Hepatic stellate cell (primary cell): ENCODE measurements around the gene F8.
A peak's percentile ranks its signal among the peaks of the same experiment; 100 is the strongest.
"Not testable (repeated sequence)": the region's sequence is repeated elsewhere in the genome, so short reads cannot be mapped to it uniquely, and the experiment has no call there.

ENCODE experiments used
- DNase-seq: peaks from one replicate; pipeline ENCODE4 v3.0.0; 2011; ENCODE audit warnings: low spot score

F8 gene

GRCh38 chrX:154885057-154885456, 137.5 kb downstream of the F8 start:
- DNase-seq, result not testable (repeated sequence)

DNA sequence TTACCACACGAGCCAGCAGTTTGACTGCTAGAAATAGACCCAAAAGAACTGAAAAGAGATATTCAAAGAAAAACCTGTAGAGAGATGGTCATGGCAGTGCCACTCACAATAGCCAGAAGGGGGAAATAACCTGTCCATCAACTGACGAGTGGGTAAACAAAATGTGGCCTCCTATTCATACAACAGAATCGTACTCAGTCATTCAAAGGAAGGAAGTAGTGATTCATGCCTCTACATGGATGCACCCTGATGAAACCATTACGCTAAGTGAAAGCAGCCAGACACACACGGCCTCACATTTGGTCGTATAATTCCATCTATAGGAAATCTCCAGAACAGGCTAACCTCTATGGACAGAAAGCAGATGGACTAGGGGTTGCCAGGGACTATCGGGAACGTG, 138.5 kb downstream of the F8 start:
- not testable (repeated sequence) for DNase-seq

DNA sequence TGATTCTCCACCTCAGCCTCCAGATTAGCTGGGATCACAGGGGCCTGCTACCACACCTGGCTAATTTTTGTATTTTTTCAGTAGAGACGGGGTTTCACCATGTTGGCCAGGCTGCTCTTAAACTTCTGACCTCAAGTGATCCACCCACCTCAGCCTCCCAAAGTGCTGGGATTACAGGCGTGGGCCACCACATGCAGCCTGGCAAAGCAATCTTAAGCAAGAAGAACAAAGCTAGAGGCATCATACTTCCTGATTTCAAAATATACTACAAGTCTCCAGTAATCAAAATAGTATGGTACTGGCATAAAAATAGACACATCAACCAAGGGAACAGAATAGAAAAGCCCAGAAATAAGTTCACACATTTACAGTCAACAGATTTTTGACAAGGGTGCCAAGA, 149.2 kb downstream of the F8 start:
- DNase-seq, result no peak

GRCh38 chrX:154868522-154868921, 154.0 kb downstream of the F8 start:
- not testable (repeated sequence) for DNase-seq

DNA sequence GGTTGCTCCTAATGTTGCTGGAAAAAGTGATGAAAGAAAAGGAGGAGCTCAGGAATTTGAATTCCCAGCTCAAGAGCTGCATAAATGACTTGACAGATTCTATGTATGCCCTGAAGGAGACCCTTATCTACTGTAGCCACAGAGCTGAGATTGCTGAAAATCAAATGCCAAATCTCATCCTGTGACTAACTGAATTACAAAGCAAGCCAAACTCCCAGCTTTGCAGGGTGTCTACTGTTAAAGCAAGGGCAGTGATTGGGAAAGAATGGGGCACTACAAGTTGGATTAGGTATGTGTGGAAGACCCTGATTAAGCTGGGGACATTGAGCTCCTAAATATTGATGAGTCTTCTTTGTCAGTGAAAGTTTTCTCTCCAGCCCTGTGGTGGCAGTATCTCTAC, 167.3 kb downstream of the F8 start:
- DNase-seq, result no peak

GRCh38 chrX:154850957-154851611, 171.4 kb downstream of the F8 start:
- no peak for DNase-seq

DNA sequence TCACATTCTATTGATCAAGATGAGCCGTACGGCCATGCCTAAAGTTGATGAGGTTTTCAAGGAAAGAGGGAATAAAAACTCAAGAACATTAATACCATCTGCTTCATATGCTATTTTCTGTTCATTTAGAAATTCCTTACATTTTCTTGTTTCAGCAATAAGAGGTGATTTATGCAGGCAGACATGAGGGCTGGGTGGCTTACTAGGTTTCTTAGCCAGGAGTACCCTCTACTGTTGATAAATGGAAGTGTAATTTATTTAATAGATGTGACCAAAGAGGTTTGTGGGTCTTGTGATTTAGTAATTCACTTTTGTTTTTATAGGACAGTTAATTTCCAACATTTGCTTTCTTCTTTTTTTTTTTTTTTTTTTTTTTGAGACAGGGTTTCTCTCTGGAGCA, 181.7 kb downstream of the F8 start:
- DNase-seq, result peak; percentile 39

- DNase-seq, result no peak
Observed at GRCh38 chrX:154836163-154836562, 186.4 kb downstream of the F8 start.

DNA sequence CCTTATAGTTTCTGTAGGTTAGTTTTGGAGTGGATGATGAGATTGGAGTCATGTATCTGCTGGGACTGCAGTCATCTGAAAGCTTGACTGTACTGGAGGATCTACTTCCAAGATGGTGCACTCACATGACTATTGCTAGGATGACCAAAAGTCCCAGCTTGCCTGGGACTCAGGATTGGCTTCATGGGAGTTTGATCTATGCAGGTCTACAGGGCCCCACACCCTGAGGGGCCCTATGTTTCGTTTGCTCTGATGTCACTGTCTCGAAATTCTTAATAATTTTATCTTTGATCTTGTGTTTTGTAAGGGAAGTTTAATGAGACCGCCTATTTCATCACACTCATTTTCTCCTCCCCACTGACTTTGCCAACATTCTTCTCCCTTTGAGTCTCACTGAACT, 188.0 kb downstream of the F8 start, which contains the start of gene SMIM9:
Gene SMIM9 (minus strand): TSS at position 101 of the 400 bp plus-strand sequence. CDS start 3,806 bp downstream, outside the sequence.
- DNase-seq, result no peak

- no peak for DNase-seq
Observed at GRCh38 chrX:154833746-154834274, 188.7 kb downstream of the F8 start.

- no peak for DNase-seq
Observed at GRCh38 chrX:154829926-154830442, 192.5 kb downstream of the F8 start.

GRCh38 chrX:154829134-154829533, 193.4 kb downstream of the F8 start:
- DNase-seq, result no peak

DNA sequence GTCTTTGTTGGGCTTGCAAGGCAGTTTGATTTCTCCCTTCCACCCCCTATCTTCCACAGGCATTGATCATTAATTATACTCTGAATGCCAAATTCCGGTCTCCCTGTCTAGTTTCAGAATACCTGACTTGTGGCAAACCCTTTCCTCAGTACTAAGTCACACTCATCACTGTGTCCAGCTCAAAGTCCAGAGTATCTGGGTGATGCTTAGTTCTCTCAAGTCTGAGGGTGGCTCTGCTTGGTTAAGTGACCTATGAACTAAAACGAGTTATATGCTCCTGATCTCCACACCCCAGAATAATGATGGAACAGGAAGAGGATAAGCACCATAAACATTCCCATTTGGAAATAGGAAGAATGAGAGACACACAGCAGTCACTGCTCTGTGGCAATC, 194.5 kb downstream of the F8 start:
- DNase-seq, result no peak

GRCh38 chrX:154827194-154828015, 195.1 kb downstream of the F8 start:
- no peak for DNase-seq

DNA sequence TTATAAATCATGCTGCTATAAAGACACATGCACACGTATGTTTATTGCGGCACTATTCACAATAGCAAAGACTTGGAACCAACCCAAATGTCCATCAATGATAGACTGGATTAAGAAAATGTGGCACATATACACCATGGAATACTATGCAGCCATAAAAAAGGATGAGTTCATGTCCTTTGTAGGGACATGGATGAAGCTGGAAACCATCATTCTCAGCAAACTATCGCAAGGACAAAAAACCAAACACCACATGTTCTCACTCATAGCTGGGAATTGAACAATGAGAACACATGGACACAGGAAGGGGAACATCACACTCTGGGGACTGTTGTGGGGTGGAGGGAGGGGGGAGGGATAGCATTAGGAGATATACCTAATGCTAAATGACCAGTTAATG, 196.9 kb downstream of the F8 start:
- not testable (repeated sequence) for DNase-seq

DNA sequence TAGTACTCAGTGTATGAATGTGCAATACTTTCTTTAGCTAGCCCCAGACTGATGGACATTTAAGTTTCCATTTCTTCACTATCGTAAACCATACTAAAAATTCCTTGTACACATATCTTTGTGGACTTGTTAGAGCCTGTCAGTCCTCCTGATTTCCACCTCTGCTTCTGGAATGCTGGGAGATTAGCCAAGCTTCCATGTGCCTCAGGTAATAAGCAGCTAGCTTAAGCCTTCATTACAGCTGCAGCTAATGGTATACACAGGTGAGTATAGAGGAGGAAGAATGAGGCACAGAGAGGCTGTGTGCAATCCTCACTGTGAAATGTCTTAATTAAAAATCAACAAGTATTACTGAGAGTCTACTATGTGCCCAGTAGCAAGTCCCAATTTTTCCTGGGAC, 197.9 kb downstream of the F8 start:
- no peak for DNase-seq

DNA sequence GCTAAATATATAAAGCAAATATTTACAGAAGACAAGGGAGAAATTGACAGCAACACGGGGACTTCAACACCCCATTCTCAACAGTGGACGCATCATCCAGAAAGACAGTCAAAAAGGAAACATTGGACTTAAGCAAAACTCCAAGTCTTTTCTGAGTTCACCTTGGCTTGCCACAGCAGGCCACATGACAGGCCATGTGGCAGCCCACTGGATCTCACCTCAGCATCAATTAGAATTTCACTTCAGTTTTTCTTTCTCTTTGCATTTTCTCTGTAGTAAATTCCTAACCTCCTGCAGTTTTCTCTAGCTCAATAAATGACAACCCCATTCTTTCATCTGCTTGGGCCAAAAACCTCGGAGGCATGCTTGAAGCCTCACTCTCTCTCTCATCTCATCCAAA, 200.5 kb downstream of the F8 start:
- DNase-seq, result no peak

DNA sequence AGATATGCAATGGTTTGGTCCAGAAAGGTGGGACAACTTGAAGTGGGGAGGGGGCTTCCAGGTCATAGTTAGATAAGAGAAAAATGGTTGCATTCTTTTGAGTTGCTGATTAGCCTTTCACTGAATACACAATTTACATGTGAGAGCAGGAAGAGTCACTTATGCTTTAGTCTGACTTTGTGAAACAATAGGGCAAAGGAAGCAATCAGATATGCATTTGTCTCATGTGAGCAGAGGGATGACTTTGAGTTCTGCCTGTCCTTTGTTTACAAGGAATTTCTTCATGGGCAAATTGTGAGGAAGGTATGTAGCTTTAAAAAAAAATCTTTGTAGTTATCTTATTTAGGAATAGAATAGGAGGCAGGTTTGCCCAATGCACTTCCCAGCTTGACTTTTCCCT, 201.0 kb downstream of the F8 start:
- DNase-seq, result no peak

DNA sequence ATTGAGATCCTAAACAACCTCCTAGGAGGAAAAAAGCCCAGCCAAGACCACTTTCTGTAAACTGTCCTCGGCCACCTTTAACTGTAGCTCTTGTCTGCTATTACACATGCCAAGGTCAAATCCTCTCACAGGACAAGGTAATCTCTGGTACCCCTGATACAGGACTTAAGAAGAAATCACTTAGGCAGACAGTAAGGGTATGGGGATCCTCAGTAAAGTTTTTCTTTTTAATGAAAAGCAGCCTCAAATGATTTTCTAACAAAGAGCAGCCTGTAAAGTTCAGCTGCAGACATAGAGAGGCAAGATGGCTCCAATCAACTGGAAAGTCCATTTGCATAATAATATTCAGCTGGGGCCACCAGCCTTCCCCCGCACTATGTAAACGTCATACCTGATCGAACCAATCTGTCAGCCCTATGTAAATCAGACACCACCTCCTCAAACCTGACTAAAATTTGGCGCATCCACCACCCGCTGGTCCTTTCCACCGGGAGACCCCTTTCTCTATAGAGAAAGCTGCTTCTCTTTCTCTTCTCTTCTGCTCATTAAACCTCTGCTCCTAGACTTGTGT, 202.7 kb downstream of the F8 start:
- DNase-seq, result no peak

GRCh38 chrX:154818916-154819770, 203.4 kb downstream of the F8 start:
- DNase-seq, result no peak

DNA sequence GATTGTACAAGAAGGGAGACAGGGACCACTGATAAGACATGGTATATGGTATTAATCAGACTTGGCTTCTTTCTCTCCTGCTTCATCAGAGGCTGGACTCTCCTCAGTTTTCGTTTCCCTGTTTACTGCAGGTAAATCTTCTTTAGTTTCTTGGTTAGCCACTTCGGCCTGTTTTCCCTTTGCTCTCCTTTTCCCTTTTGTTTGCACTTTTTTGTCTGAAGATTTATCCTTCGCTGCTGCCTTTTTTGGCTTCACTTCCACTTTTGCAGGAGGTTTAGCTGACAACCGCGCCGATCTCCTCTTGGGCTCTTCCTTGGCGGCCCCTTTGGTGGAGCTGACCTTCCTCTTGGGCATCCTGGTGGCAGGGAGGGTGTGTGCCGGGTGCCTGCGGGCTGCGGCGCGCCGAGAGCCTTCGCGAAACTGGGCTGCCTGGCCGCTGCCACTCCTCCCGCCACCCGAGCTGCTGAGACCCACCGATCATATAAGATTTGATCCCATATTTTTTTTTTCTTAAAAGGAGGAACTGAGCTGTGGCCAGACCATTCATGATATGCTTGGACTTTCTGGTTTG, 205.4 kb downstream of the F8 start:
- DNase-seq, result not testable (repeated sequence)
